Measurements from ENCODE around the gene SNX5.

GRCh38 chr20:17959257-17959627 lies 9.4 kb downstream of the SNX5 start:
- TF ChIP-seq CTCF (IDR thresholded peaks at IDR 0.05) (no peak), EZH2 (IDR thresholded peaks at IDR 0.05; ENCODE audit: borderline replicate concordance, insufficient read depth, low read depth, low read length, poor library complexity, severe bottlenecking) (no peak)
